GM18519 (cell line): ENCODE data around the gene TMC2.
A peak's percentile ranks its signal among the peaks of the same experiment; 100 is the strongest.
"Not testable (repeated sequence)": the region's sequence is repeated elsewhere in the genome, so short reads cannot be mapped to it uniquely, and the experiment has no call there.

Experiments
- ATAC-seq: cut with Tn5 transposase; IDR thresholded peaks from one replicate; pipeline ENCODE4 v1.9.1; 2021; ENCODE audit warnings: mild to moderate bottlenecking, moderate library complexity; ENCODE audit not compliant: unreplicated experiment, low FRiP score

Gene TMC2, protein sequence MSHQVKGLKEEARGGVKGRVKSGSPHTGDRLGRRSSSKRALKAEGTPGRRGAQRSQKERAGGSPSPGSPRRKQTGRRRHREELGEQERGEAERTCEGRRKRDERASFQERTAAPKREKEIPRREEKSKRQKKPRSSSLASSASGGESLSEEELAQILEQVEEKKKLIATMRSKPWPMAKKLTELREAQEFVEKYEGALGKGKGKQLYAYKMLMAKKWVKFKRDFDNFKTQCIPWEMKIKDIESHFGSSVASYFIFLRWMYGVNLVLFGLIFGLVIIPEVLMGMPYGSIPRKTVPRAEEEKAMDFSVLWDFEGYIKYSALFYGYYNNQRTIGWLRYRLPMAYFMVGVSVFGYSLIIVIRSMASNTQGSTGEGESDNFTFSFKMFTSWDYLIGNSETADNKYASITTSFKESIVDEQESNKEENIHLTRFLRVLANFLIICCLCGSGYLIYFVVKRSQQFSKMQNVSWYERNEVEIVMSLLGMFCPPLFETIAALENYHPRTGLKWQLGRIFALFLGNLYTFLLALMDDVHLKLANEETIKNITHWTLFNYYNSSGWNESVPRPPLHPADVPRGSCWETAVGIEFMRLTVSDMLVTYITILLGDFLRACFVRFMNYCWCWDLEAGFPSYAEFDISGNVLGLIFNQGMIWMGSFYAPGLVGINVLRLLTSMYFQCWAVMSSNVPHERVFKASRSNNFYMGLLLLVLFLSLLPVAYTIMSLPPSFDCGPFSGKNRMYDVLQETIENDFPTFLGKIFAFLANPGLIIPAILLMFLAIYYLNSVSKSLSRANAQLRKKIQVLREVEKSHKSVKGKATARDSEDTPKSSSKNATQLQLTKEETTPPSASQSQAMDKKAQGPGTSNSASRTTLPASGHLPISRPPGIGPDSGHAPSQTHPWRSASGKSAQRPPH

DNA sequence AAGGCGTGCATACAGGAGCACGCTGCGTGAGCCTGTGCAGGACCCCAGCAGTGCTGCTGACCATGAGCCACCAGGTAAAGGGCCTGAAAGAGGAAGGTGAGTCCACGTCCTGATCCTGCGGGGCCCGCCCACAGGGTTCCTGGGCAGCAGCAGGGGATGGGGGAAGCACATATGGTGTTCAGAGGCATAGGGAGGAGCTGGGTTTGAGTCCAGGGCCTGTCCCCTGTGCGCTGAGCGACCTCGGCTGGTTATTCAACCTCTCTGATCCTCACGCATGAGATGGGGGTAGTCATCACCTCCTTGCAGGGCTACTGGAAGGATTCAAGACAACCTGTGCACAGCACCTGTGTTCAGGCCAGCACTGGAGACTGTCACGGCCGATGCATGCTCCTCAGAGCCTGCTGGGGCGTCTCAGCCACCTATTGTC is at the start of gene TMC2:
Gene TMC2, plus strand, starts transcription at position 14 of the 427 bp plus-strand sequence. Its CDS starts 49 bp downstream, at position 63.
- ATAC-seq = no peak

DNA sequence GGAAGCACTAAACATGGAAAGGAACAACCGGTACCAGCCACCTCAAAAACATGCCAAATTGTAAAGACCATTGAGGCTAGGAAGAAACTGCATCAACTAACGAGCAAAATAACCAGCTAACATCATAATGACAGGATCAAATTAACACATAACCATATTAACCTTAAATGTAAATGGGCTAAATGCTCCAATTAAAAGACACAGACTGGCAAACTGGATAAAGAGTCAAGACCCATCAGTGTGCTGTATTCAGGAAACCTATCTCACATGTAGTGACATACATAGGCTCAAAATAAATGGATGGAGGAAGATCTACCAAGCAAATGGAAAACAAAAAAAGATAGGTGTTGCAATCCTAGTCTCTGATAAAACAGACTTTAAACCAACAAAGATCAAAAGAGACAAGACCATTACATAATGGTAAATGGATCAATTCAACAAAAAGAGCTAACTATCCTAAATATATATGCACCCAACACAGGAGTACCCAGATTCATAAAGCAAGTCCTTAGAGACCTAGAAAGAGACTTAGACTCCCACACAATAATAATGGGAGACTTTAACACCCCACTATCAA is 33.5 kb upstream of the TMC2 start:
- not testable (repeated sequence) for ATAC-seq

DNA sequence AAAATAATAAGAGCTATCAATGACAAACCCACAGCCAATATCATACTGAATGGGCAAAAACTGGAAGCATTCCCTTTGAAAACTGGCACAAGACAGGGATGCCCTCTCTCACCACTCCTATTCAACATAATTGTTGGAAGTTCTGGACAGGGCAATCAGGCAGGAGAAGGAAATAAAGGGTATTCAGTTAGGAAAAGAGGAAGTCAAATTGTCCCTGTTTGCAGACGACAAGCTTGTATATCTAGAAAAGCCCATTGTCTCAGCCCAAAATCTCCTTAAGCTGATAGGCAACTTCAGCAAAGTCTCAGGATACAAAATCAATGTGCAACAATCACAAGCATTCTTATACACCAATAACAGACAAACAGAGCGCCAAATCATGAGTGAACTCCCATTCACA is 31.6 kb upstream of the TMC2 start:
- ATAC-seq = not testable (repeated sequence)

DNA sequence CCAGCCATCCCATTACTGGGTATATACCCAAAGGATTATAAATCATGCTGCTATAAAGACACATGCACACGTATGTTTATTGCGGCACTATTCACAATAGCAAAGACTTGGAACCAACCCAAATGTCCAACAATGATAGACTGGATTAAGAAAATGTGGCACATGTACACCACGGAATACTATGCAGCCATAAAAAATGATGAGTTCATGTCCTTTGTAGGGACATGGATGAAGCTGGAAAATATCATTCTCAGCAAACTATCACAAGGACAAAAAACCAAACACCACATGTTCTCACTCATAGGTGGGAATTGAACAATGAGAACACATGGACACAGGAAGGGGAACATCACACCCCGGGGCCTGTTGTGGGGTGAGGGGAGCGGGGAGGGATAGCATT is 29.9 kb upstream of the TMC2 start:
- not testable (repeated sequence) for ATAC-seq

DNA sequence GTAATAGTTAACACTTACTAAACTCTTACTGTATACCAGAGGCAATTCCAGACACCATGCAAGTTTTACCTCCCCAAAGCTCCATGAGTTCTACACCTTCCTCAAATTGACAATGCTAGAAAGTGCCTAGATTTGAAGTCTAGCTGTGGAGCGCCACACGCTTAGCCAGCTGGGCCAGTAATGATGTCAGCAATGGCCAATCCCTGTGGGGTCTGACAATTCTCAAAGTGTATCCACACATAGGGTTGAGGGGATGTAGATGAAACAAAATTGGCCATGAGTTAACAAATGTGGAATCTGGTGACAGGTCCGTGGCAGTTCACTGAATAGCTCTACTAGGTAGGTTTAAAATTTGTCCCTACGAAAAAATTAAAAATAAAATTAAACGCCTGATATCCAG is 28.9 kb upstream of the TMC2 start:
- ATAC-seq = no peak

DNA sequence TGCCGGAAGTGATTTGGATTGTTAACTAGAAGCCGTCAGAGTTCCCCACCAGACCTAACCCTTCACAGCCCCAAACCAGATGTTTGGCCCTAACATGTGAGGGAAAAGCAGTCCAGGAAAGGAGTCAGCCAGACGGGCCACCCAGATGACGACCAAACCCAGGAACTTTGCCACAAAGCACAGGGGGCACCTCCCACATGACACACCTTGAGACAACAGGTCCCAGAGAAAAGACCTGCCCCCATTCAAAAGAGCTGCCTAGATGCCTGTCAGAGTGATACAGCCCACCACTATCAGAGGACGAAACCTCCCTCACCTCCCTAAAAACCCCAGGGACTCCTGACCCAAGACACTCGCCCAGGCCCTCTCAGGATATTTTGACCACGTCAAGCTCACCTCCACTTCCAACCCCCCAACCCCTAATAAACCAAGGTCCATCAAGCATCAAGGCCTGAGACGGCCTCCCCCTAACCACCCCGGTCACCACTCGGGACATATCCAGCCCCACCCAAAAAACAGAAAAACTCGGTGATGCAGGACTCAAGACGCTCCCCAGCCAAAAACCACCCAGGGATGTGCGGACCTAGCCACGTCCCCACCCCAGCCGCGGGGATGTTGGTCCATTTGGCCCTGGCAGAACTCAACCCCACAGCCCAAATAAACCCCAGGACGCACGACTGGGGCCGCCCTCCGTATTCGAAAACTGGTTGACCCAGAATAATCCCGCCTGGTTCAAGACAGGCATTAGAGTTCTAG is 28.3 kb upstream of the TMC2 start:
- no peak for ATAC-seq

DNA sequence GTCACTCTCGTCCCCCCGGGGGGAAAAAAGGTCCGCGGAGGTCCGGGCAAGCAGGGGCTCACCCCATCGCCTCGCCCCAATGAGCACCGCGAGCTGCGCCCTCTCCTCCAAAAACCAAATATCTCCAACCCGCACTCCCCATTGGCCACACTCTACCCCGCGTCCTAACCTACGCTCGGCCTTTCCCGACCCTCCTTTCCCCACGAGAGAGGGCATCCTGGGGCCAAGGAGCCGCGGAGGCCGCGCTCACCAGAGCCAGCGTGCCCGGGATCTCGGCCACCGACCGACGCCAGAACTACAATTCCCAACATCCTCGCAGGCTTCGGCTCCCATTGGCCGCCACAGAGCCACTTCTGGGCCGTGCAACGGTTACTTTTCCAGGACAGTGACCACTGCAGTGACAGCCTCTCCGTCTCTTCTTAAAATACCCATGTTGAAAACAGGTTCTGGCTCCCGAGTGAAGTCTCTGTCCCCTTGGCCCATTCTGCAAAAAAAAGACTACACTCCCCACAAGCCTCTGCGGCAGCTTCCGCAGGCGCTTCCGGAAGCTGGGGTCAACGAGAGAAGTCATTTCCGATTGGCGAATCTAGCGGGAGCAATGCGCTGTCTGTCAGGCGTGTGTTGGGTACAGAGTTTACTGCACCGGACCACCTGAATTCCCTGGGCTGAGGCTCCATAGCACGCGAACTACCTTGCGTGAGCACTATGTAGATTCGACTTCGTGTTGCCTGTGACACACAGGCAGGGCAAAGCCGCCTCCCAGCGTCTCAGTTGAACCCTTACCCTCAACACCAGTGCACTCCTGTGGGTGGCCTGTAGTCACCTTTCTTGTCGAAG is 27.5 kb upstream of the TMC2 start, which contains the start of gene ZNF343:
Gene ZNF343, minus strand, starts transcription at position 285 of the 837 bp plus-strand sequence. CDS start 15,020 bp downstream, outside the sequence.
- peak; percentile 86 for ATAC-seq

DNA sequence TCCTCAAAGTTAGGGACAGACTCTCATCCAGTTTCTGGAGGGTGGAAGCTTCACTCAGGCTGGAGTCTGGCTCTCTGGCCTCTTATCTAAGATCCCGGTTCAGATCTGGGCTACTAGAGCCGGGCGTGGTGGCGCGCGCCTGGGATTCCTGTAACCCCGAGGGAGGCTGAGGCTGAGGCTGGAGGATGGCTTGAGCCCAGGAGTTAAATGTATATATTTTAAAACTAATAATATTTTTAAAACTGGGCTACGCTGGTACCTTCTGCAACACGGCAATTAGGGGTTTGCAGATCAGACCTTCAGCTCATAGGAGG is 26.9 kb upstream of the TMC2 start:
- no peak for ATAC-seq

DNA sequence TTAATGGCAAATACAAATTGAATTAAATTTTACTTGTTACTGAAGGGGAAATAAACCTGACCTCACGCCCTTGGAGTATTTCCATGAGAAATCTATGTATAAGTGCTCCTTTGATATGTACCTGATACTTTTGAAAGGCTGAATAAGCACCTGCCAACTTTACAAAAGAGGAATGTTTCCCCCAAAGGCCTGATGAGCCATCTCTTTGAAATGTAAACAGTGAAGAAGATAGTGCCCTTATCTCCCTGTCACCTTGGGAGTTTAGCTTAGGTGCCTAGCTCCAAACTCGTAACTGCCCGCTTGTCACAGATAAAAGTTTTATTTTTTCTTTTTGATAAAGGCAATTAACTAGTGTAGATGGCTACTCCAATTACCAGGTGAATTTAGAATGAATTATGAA is 26.6 kb upstream of the TMC2 start:
- ATAC-seq = no peak

DNA sequence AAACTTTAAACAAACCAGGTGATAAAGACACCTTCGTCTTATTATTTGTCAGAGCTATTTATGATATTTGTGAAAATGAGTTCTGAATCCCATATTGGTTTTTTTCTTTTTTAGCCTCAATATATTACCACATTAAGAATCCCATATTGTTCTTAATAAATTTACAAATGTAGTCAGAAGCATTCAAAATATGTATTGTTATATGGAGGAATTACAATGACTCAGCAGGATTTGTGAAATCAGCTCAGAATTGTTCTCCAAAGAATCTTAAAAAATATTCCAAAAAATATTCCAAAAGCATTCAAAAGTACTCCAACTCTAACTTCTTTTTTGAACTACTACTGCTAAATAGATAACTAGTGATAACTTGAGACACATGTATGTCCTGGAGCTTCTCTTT is 21.2 kb upstream of the TMC2 start:
- no peak for ATAC-seq

DNA sequence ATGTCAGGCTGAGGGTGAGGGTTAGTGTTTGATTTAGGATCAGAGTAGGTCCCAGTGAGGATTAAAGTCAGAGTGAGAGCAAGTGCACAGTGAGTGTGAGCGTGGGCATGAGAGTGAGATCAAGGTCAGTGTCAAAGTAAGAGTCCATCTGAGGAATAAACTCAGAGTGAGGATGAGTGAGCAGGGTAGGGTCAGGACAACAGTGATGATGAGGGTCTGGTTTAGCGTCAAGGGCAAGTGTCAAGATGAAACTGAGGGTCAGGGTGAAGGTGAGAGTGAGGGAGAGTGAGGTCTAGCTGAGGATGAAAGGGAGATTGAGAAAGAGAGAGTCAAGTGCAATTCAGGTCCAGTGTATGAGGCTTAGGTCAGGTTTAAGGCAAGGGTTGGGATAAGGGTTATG is 20.0 kb upstream of the TMC2 start:
- no peak for ATAC-seq

DNA sequence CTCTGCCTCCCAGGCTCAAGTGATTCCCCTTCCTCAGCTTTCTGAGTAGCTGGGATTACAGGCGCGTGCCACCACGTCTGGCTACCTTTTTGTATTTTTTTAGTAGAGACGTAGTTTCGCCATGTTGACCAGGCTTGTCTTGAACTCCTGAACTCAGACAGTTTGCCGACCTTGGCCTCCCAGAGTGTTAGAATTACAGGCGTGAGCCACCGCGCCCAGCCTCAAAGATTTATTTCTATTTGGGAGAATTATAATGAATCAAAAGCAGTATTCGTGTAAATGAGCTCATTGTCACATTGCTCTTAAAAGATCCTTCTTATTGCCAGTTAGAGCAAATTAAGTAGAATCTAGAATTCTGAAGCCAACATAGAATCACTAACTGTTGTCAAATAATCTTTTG is 18.3 kb upstream of the TMC2 start:
- no peak for ATAC-seq

DNA sequence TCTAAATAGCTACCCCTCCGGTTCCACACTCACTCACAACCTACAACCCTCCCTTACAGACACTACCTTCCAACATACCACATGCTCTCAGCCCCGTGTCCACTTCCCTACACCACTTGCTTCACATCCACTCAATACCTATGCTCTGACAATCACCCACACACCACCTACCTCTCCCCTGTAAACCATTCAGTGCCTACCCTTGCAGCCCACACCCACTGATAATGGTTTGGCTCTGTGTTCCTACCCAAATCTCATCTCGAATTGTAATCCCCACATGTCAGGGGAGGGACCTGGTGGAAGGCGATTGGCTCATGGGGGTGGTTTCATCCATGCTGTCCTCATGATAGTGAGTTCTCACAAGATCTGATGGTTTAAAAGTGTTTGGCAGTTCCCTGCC is 17.8 kb upstream of the TMC2 start:
- ATAC-seq = no peak

DNA sequence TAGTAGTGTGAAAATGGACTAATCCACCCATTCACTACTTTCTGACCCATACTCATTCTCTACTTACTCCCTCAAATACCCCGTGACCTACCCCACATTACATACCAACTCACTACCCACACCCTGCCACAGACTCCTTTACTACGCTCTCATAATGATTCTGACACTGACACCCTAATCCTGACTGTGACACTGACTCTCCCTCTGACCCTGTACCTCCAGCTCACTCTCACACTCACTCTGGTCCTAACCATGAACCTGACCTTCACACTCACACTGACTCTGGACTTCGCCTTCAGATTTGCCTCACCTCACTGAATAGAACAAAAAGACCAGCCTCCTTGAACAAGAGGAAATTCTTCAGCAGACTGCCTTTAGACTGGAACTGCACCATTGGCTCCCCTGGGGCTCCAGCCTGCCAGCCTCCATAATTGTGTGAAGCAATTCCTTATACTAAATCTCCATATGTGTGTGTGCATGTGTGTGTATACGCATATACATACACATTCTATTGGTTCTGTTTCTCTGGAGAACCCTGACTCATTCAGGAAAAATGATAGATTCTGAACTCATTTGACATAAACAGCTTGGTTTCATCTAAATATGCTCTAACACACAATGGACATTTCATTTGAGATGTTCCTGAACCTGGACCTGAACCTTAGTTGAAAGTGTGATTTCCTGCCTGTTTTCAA is 17.1 kb upstream of the TMC2 start:
- no peak for ATAC-seq

DNA sequence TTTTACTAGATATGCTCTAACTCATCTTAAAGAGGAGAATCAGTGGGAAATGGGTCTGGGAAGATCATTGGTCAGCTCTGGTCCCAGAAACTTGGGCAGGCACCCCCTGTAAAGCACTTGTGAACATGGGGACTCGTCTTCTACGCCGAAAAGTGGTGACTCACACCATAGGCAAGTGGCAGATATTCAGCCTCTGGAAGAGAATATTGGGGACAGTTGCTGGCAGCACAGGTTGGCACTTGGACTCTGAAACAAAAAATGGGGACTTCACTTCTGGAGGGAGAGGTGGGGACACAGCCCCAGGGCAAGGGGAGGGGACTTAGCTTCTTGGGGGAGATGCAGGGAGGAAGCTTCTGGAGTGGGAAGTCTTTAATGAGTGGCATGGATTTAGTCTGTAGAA is 15.8 kb upstream of the TMC2 start:
- no peak for ATAC-seq

DNA sequence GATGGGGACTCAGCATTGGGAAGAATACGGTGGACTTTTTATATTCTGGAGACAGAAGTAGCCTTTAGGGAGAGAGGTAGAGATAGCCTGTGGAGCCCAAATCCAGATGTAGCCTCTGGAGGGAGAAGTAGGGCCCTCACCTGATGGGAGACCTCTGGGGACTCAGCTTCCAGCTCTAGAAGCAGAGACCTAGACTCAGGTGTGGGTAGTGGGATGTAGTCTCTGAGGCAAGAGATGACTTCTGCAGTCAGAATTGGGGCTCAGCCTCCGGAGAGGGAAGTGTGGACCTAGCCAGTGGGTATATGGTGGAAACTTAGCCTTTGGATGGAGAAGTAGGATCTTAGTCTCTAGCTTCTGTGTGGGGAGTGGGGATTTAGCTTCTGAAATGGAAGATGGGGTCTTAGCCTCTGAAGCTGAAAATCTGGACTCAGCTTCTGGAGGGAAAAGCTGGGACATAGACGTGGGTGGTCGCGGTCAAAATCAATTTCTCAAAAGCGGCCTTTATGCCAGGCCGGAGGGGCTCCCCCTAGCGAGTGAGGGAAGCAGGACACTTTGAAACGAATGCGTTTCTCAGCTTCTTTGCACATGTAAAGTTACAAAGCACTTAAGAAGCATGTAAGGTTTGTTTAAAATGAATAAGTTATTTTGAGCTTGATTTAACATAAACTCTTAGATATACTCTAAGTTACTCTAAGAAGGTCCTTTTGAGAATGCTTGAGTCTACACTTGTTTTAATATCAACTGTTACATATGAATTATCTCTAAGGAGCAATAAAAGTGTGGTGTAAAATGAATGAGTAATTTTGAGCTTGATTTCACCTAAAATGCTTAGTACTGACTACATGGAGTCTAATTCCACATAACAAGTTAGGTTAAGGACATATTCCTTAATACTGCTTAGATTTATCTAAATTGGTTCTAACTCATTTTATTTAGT is 14.7 kb upstream of the TMC2 start:
- no peak for ATAC-seq

DNA sequence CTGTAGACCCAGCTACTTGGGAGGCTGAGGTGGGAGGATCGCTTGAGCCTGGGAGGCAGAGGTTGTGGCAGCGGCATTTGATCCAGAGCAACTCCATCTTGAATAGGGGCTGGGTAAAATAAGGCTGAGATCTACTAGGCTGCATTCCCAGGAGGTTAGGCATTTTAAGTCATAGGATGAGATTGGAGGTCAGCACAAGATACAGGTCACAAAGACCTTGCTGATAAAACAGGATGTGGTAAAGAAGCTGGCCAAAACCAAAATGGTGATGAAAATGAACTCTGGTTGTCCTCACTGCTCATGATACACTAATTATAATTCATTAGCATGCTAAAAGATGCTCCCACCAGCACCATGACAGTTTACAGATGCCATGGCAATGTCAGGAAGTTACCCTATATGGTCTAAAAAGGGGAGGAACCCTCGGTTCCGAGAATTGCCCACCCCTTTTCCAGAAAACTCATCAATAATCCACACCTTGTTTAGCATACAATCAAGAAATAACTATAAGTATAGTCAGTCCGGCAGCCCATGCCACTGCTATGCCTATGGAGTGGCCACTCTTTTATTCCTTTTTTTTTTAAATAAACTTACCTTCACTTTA is 13.4 kb upstream of the TMC2 start:
- ATAC-seq = not testable (repeated sequence)
